Measurements from ENCODE around the gene LDB2.

GRCh38 chr4:16826406-16826910, 72.0 kb downstream of the LDB2 start:
- TF ChIP-seq CTCF (IDR thresholded peaks at IDR 0.05 in 4 of 5, conservative IDR thresholded peaks at IDR 0.05 in 1 of 5) (no peak), POLR2A (IDR thresholded peaks at IDR 0.05) (no peak)
